KG1 (cell line): ENCODE data around the gene FBXO2.

ENCODE experiments used
- DNase-seq: peaks from one replicate; lab custom pipeline; 2025; lab: John Stamatoyannopoulos, UW

FBXO2 gene

GRCh38 chr1:11654137-11654938 lies at the start of gene FBXO2, which contains the start of gene FBXO44:
Gene FBXO2 (minus strand): TSS chr1:11654429. CDS start chr1:11654340, 89 bp downstream.
Gene FBXO44 (plus strand): TSS chr1:11654877. CDS start chr1:11655836, 959 bp downstream.
- DNase-seq: no peak

GRCh38 chr1:11703357-11704193 lies 49.3 kb upstream of the FBXO2 start:
- no peak for DNase-seq

GRCh38 chr1:11701981-11702803 lies 48.0 kb upstream of the FBXO2 start:
- no peak for DNase-seq

- no peak for DNase-seq
Observed at GRCh38 chr1:11701551-11701961, 47.3 kb upstream of the FBXO2 start.

- no peak for DNase-seq
Observed at GRCh38 chr1:11700601-11701467, 46.6 kb upstream of the FBXO2 start.

GRCh38 chr1:11697893-11698210 lies 43.6 kb upstream of the FBXO2 start:
- no peak for DNase-seq

GRCh38 chr1:11697188-11697892 lies 43.1 kb upstream of the FBXO2 start:
- no peak for DNase-seq

- DNase-seq: no peak
Observed at GRCh38 chr1:11695861-11696260, 41.6 kb upstream of the FBXO2 start.

- DNase-seq: no peak
Observed at GRCh38 chr1:11693917-11694316, 39.7 kb upstream of the FBXO2 start.

- DNase-seq: peak; percentile 10
Observed at GRCh38 chr1:11693024-11693590, 38.9 kb upstream of the FBXO2 start.

GRCh38 chr1:11691928-11692711 lies 37.9 kb upstream of the FBXO2 start:
- no peak for DNase-seq

- no peak for DNase-seq
Observed at GRCh38 chr1:11691302-11691914, 37.2 kb upstream of the FBXO2 start, which contains the start of gene DRAXIN. Gene DRAXIN (plus strand): TSS chr1:11691710. CDS start chr1:11706259, 14,549 bp downstream.

GRCh38 chr1:11690397-11691301 lies 36.4 kb upstream of the FBXO2 start:
- DNase-seq: no peak

- no peak for DNase-seq
Observed at GRCh38 chr1:11688506-11688905, 34.3 kb upstream of the FBXO2 start.

- no peak for DNase-seq
Observed at GRCh38 chr1:11685210-11685752, 31.1 kb upstream of the FBXO2 start.

- DNase-seq: no peak
Observed at GRCh38 chr1:11684070-11684469, 29.8 kb upstream of the FBXO2 start.

GRCh38 chr1:11682799-11683198 lies 28.6 kb upstream of the FBXO2 start:
- DNase-seq: no peak
